Fibroblast of skin of scalp (primary cell): ENCODE data around the gene MVD. TPM values are rescaled to one million over a fixed set of nuclear protein-coding genes. Genes with fewer than 3 reads are reported as not detected.

Experiments
- DNase-seq: peaks from one replicate; pipeline ENCODE4 v3.0.0-alpha.2; 2013
- polyA plus RNA-seq, 2 experiments: library from polyadenylated mRNA; unstranded; fragments of 120-200 nt; gene quantifications; one replicate each; pipeline ENCODE4 v1.2.1, GENCODE V29; 2013; ENCODE audit not compliant: insufficient read length in 2 of 2

MVD gene
- 38.5 TPM for polyA plus RNA-seq (2013, experiment 1 of 2; ENCODE audit: insufficient read length)
- polyA plus RNA-seq (2013, experiment 2 of 2; ENCODE audit: insufficient read length): 35.7 TPM

GRCh38 chr16:88662843-88663606 lies at the start of gene MVD:
Gene MVD (minus strand): TSS chr16:88663091. CDS start chr16:88663080, 11 bp downstream.
- DNase-seq: peak; percentile 97

- no peak for DNase-seq
These were observed 49.6 kb upstream of the MVD start for GRCh38 chr16:88712362-88712979.

- no peak for DNase-seq
These were observed 49.0 kb upstream of the MVD start for GRCh38 chr16:88711750-88712340.

GRCh38 chr16:88710556-88710955 lies 47.7 kb upstream of the MVD start:
- DNase-seq: no peak

- DNase-seq: no peak
These were observed 44.3 kb upstream of the MVD start for GRCh38 chr16:88706965-88707826.

- DNase-seq: peak; percentile 89
These were observed 43.5 kb upstream of the MVD start, which contains the start of the genes CTU2 and RNF166 for GRCh38 chr16:88706229-88706964. Gene CTU2 (plus strand): TSS chr16:88706503. CDS start chr16:88706531, 28 bp downstream. Gene RNF166 (minus strand): TSS chr16:88706408. CDS start chr16:88706325, 83 bp downstream.

GRCh38 chr16:88705801-88706228 lies 42.9 kb upstream of the MVD start:
- no peak for DNase-seq

GRCh38 chr16:88705076-88705684 lies 42.3 kb upstream of the MVD start:
- no peak for DNase-seq

- no peak for DNase-seq
These were observed 40.8 kb upstream of the MVD start for GRCh38 chr16:88703486-88704309.

GRCh38 chr16:88702371-88703210 lies 39.7 kb upstream of the MVD start:
- no peak for DNase-seq

- no peak for DNase-seq
These were observed 38.9 kb upstream of the MVD start for GRCh38 chr16:88701581-88702370.

- DNase-seq: peak; percentile 65
These were observed 38.0 kb upstream of the MVD start for GRCh38 chr16:88700636-88701482.

GRCh38 chr16:88700322-88700635 lies 37.4 kb upstream of the MVD start:
- DNase-seq: no peak

- no peak for DNase-seq
These were observed 36.3 kb upstream of the MVD start for GRCh38 chr16:88699180-88699579.

- DNase-seq: no peak
These were observed 35.8 kb upstream of the MVD start for GRCh38 chr16:88698646-88699045.

- no peak for DNase-seq
These were observed 35.1 kb upstream of the MVD start for GRCh38 chr16:88697831-88698615.
